A549 (cell line): Measurements from ENCODE around the gene FKBP3.
"Not testable (repeated sequence)": the region's sequence is repeated elsewhere in the genome, so short reads cannot be mapped to it uniquely, and the experiment has no call there.

Experiments used
- CEBPB ChIP-seq, 2 experiments: fragments of >200 bp in 1 of 2; sonication (Bioruptor Twin) in 1 of 2; formaldehyde crosslinking in 1 of 2; IDR thresholded peaks; 2 replicates each; pipeline ENCODE4 v1.6.1; 2012 to 2016
- CHD2 ChIP-seq: fragments of 150-350 bp; IDR thresholded peaks from 2 replicates; pipeline ENCODE4 v1.6.1; 2014; ENCODE audit warnings: low read length; ENCODE audit not compliant: partially characterized antibody
- CTCF ChIP-seq: fragments of >200 bp; sonication (Bioruptor Twin); formaldehyde crosslinking; IDR thresholded peaks from 3 replicates; pipeline ENCODE4 v1.5.1; 2016
- EHMT2 ChIP-seq: fragments of 200-600 bp; sonication (generic); IDR thresholded peaks from 2 replicates; pipeline ENCODE4 v1.6.1; 2016; ENCODE audit warnings: antibody characterized with exemption, low read depth, mild to moderate bottlenecking, moderate library complexity
- EP300 ChIP-seq, 2 experiments: fragments of >200 bp; sonication (Bioruptor Twin); formaldehyde crosslinking; IDR thresholded peaks; 2 replicates in 1 of 2; 3 replicates in 1 of 2; pipeline ENCODE4 v1.6.1; 2016 to 2017
- HOXA7 ChIP-seq: fragments of 250-450 bp; sonication (Bioruptor Pico); IDR thresholded peaks from 2 replicates; pipeline ENCODE4 v1.5.0; 2020; ENCODE audit warnings: mild to moderate bottlenecking, moderate library complexity
- MAFK ChIP-seq: fragments of 450-650 bp; IDR thresholded peaks from 2 replicates; pipeline ENCODE4 v1.6.1; 2014; ENCODE audit not compliant: partially characterized antibody
- MAX ChIP-seq: IDR thresholded peaks from 2 replicates; pipeline ENCODE4 v1.6.1; 2012
- MAZ ChIP-seq: fragments of 150-350 bp; IDR thresholded peaks from 2 replicates; pipeline ENCODE4 v1.6.1; 2014; ENCODE audit warnings: antibody characterized with exemption, low read depth, low read length, borderline replicate concordance
- PBX3 ChIP-seq: IDR thresholded peaks from 2 replicates; pipeline ENCODE4 v1.6.1; 2012
- POLR2A ChIP-seq: IDR thresholded peaks from 2 replicates; pipeline ENCODE4 v1.6.1; 2012; ENCODE audit warnings: mild to moderate bottlenecking, low read length
- REST ChIP-seq: fragments of 200-600 bp; sonication (generic); IDR thresholded peaks from 2 replicates; pipeline ENCODE4 v1.6.1; 2016; ENCODE audit warnings: antibody characterized with exemption, mild to moderate bottlenecking, moderate library complexity
- SREBF2 ChIP-seq: fragments of 450-650 bp; IDR thresholded peaks from 2 replicates; pipeline ENCODE4 v1.6.1; 2014; ENCODE audit warnings: mild to moderate bottlenecking, moderate library complexity

- TF ChIP-seq REST; POLR2A; CHD2; MAFK; SREBF2; MAX; HOXA7 (CRISPR knock-in tag); CTCF; CEBPB (IDR thresholded peaks at IDR 0.05); EP300 (IDR thresholded peaks at IDR 0.05); MAZ; PBX3; EHMT2: not testable (repeated sequence)
Measured at GRCh38 chr14:45080416-45080968, 53.8 kb downstream of the FKBP3 start.
